Astrocyte of the spinal cord (primary cell): ENCODE results near the gene MYBPH.

Experiments
- DNase-seq: peaks from one replicate; pipeline ENCODE4 v3.0.0; 2011; ENCODE audit warnings: low read depth, low spot score
- H3K4me3 ChIP-seq: 2 replicates; pipeline ENCODE4 v1.5.1; 2011; ENCODE audit warnings: low read depth, mild to moderate bottlenecking, low read length, moderate library complexity
- in situ Hi-C: cut with HindIII; loops from 2 replicates; pipeline ENCODE4 v1.10.0; 2017; ENCODE audit warnings: low sequenced_read_pairs
- TF ChIP-seq, protein P1 (sequence below): IDR thresholded peaks from 2 replicates; pipeline ENCODE4 v1.5.1; 2012; ENCODE audit warnings: low read depth, mild to moderate bottlenecking, low read length, inconsistent platforms

MYBPH gene

DNA sequence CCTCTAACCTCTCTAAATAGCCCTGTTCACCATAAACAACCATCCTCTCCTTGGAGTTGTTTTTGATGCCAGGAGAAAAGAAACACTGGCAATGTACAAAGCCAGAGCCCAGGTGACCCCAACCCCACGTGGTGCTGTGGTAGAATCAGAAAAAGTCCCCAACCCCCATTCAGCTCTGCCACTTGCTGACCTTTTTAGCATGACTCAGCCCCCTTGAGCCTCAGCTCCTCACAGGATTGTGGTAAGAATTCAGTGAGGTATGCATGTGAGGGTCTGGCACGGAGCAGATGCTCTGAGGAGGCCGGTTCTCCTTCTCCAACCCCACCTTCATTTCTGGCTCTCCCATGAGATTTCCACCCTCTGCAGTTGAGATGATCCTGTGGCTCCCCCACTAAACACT lies 22.0 kb upstream of the MYBPH start:
- H3K4me3 ChIP-seq: no peak overlapping the region
- in situ Hi-C loops: no loop called here
- DNase-seq: peak; percentile 70
- TF ChIP-seq, protein P1, sequence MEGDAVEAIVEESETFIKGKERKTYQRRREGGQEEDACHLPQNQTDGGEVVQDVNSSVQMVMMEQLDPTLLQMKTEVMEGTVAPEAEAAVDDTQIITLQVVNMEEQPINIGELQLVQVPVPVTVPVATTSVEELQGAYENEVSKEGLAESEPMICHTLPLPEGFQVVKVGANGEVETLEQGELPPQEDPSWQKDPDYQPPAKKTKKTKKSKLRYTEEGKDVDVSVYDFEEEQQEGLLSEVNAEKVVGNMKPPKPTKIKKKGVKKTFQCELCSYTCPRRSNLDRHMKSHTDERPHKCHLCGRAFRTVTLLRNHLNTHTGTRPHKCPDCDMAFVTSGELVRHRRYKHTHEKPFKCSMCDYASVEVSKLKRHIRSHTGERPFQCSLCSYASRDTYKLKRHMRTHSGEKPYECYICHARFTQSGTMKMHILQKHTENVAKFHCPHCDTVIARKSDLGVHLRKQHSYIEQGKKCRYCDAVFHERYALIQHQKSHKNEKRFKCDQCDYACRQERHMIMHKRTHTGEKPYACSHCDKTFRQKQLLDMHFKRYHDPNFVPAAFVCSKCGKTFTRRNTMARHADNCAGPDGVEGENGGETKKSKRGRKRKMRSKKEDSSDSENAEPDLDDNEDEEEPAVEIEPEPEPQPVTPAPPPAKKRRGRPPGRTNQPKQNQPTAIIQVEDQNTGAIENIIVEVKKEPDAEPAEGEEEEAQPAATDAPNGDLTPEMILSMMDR: no peak

DNA sequence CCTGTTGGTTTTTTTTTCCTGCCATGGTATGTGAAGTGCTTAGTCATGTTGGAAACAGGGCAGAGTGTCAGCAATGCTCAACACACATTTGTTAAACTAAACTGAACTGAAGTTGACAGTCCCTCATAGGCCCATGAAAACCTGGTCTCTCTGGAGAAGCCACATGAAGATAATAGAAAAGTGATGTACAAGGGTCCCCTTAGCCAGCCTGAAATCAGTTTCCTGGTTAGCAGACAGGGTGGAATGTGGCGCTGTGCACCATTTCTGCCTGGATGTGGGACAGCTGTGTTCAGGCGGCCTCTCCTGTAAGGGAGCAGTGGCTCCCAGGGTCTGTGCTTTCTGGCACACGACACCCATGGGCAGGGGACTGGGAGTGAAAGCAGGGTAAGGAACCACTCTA lies 20.7 kb upstream of the MYBPH start:
- DNase-seq: no peak
- no peak overlapping the region for H3K4me3 ChIP-seq
- in situ Hi-C loops: no loop called here
- TF ChIP-seq, protein P1: no peak

DNA sequence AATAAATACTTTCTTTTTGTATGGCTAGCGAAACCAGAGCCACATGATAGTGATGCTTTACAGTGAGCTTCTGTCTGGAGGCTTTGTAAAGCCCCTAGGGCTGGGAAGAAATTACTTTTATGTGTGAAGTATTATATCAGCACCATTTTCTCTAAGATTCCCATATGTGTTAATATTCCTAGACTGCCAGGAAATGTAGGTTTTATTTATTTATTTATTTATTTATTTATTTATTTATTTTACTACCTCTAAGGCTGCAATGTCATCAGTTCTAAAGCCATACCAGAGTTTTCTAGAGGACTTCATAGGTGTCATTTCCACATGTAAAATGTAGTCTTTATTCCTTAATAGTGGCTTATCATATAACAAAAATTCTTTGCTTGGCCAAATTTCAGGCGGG lies 15.3 kb upstream of the MYBPH start:
- H3K4me3 ChIP-seq: no peak overlapping the region
- DNase-seq: no peak
- in situ Hi-C loops: no loop called here
- TF ChIP-seq, protein P1: no peak

DNA sequence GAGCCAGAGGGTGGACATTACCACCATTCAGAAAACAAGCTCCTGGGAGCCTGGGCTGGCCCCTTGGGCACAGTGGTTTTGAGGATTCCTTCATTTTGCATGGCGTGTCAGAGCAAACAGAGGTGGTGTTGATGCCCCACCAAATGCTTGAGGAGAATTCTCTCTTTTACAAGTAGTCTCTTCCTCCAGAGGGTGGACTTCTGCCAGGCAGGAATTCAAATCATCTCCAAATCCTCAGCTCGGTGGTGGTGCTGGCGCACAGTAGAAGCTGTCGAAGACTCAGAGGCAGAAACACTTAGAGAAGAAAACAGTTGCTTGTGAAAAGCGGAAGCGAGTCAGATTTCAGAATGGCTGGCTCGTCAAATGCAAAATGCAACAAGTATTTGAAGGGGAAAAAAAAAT lies 14.3 kb upstream of the MYBPH start:
- in situ Hi-C loops: no loop called here
- no peak for DNase-seq
- TF ChIP-seq, protein P1: no peak
- no peak overlapping the region for H3K4me3 ChIP-seq

DNA sequence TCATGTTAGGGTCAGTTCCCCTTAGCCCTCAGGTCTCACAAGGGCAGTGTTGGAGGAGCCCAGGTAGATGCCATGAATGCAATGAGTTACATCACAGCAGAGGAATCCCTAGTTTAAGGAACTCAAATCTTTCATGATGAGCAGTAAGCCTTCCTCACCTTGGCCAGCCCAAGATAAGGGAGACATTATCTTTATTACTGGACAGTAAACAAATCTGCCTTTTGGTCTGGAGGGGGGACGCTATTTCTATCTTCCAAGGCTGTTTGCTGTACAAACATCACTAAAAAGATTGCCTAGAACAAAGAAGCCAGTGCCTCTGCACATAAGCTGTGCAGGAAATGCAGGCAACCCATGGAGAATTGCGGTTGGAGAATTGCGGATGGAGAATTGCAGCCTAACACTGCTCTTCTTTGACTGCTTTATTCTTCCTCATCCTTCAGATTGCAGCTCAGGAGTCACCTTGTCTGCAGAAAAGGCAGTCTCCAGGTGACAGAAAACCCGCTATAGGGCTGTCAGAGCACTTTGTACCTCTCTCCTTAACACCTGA lies 13.1 kb upstream of the MYBPH start:
- TF ChIP-seq, protein P1: no peak
- DNase-seq: no peak
- in situ Hi-C loops: no loop called here
- H3K4me3 ChIP-seq: no peak overlapping the region

DNA sequence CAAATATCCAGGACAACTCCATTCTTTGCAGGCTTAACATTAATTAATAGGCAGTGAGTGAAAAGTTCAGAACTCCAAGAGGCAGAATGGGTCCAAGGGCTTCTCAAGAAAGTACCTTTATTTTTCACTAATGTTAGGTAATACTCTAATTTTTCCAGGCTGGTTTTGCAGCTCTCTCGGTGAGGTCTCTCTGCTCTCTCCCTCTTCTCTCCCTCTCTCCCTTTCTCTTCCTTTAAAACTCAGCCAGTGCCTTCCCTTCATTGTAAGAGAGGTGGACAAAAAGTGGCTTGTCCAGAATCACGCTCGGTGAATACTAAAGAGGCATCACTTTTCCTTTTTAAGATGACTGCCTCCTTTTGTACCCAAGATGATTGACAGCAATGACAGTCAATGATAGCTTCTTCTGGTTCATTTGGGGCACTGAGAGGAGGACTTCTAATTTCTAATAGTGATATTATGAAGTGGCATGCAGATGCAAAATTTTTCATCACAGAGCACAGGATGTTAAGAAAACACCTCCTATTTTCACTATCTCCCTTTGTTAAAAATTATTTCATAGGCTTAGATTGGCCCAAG lies 12.2 kb upstream of the MYBPH start:
- TF ChIP-seq, protein P1: no peak
- in situ Hi-C loops: no loop called here
- DNase-seq: no peak
- no peak overlapping the region for H3K4me3 ChIP-seq
